Activated CD4-positive, alpha-beta T cell treated with anti-CD3 and anti-CD28 coated beads, Interleukin-2, amount 50 U/mL, for 4 hours (primary cell): ENCODE results near the gene TARS3.
A peak's percentile ranks its signal among the peaks of the same experiment; 100 is the strongest.

ENCODE experiments used
- DNase-seq, 2 experiments: peaks; one replicate each; pipeline ENCODE4 v3.0.0-alpha.2; 2020

Gene TARS3

GRCh38 chr15:101697488-101697887 lies 26.8 kb downstream of the TARS3 start:
- no peak for DNase-seq

- DNase-seq = no peak
These were observed 27.4 kb downstream of the TARS3 start for GRCh38 chr15:101696829-101697228.

GRCh38 chr15:101694261-101694660 lies 30.0 kb downstream of the TARS3 start:
- DNase-seq = no peak

GRCh38 chr15:101692801-101693598 lies 31.3 kb downstream of the TARS3 start:
- DNase-seq = no peak

- no peak for DNase-seq
These were observed 34.4 kb downstream of the TARS3 start for GRCh38 chr15:101689901-101690300.

GRCh38 chr15:101686718-101687117 lies 37.6 kb downstream of the TARS3 start:
- DNase-seq = no peak

GRCh38 chr15:101684877-101685276 lies 39.4 kb downstream of the TARS3 start:
- no peak for DNase-seq

GRCh38 chr15:101684384-101684783 lies 39.9 kb downstream of the TARS3 start:
- DNase-seq = no peak

GRCh38 chr15:101679806-101680205 lies 44.5 kb downstream of the TARS3 start:
- DNase-seq = no peak

GRCh38 chr15:101676921-101677329 lies 47.3 kb downstream of the TARS3 start:
- DNase-seq = no peak

GRCh38 chr15:101675796-101676582 lies 48.3 kb downstream of the TARS3 start:
- DNase-seq = no peak

GRCh38 chr15:101675015-101675414 lies 49.3 kb downstream of the TARS3 start:
- DNase-seq = no peak

- no peak for DNase-seq
These were observed 52.0 kb downstream of the TARS3 start for GRCh38 chr15:101672298-101672697.

- DNase-seq = no peak
These were observed 54.5 kb downstream of the TARS3 start for GRCh38 chr15:101669744-101670143.

GRCh38 chr15:101667881-101668280 lies 56.4 kb downstream of the TARS3 start:
- DNase-seq = no peak

GRCh38 chr15:101664303-101664913 lies 59.9 kb downstream of the TARS3 start:
- DNase-seq = no peak

- DNase-seq = no peak
These were observed 62.1 kb downstream of the TARS3 start for GRCh38 chr15:101662203-101662602.

- DNase-seq = no peak
These were observed 64.3 kb downstream of the TARS3 start for GRCh38 chr15:101660005-101660404.

GRCh38 chr15:101657968-101658784 lies 66.1 kb downstream of the TARS3 start:
- no peak for DNase-seq

GRCh38 chr15:101657171-101657570 lies 67.1 kb downstream of the TARS3 start:
- DNase-seq = no peak

- DNase-seq = peak in 1 of 2 experiments; percentile 4
These were observed 69.5 kb downstream of the TARS3 start for GRCh38 chr15:101654624-101655337.

GRCh38 chr15:101654171-101654570 lies 70.1 kb downstream of the TARS3 start:
- no peak for DNase-seq
